HL-60 (cell line): Measurements from ENCODE around the gene NDUFAF8.

Source experiments
- DNase-seq, 2 experiments: peaks; one replicate each; pipeline ENCODE4 v3.0.0-alpha.2; 2010 to 2020; ENCODE audit warnings: low read depth in 1 of 2, low spot score in 1 of 2
- H3K27ac ChIP-seq: fragments of 250-450 bp; sonication (Bioruptor Pico); replicated peaks from 2 replicates; pipeline ENCODE4 v1.5.1; 2020; ENCODE audit warnings: mild to moderate bottlenecking, moderate library complexity
- H3K27me3 ChIP-seq: fragments of 250-450 bp; sonication (Bioruptor Pico); 2 replicates; pipeline ENCODE4 v1.5.1; 2021; ENCODE audit warnings: mild to moderate bottlenecking, moderate library complexity; ENCODE audit not compliant: insufficient read depth, poor library complexity, severe bottlenecking
- H3K4me3 ChIP-seq: replicated peaks from 2 replicates; pipeline ENCODE4 v1.5.1; 2011; ENCODE audit warnings: mild to moderate bottlenecking, control low read depth, low read length; ENCODE audit not compliant: insufficient read depth
- GABPA ChIP-seq: IDR thresholded peaks from 2 replicates; pipeline ENCODE4 v1.6.1; 2012; ENCODE audit warnings: low read depth
- POLR2AphosphoS5 ChIP-seq: IDR thresholded peaks from 2 replicates; pipeline ENCODE4 v1.6.1; 2012; ENCODE audit warnings: low read depth
- SPI1 ChIP-seq: IDR thresholded peaks from 2 replicates; pipeline ENCODE4 v1.6.1; 2012; ENCODE audit warnings: low read depth, mild to moderate bottlenecking, borderline replicate concordance
- TF ChIP-seq, protein P1 (sequence below): IDR thresholded peaks from one replicate; pipeline ENCODE4 v1.5.1; 2011; ENCODE audit warnings: low read length, control low read depth, inconsistent platforms; ENCODE audit not compliant: insufficient read depth
- TF ChIP-seq, protein P2 (sequence below): IDR thresholded peaks from 2 replicates; pipeline ENCODE4 v1.6.1; 2012; ENCODE audit warnings: low read depth; ENCODE audit not compliant: insufficient replicate concordance

The NDUFAF8 gene

DNA sequence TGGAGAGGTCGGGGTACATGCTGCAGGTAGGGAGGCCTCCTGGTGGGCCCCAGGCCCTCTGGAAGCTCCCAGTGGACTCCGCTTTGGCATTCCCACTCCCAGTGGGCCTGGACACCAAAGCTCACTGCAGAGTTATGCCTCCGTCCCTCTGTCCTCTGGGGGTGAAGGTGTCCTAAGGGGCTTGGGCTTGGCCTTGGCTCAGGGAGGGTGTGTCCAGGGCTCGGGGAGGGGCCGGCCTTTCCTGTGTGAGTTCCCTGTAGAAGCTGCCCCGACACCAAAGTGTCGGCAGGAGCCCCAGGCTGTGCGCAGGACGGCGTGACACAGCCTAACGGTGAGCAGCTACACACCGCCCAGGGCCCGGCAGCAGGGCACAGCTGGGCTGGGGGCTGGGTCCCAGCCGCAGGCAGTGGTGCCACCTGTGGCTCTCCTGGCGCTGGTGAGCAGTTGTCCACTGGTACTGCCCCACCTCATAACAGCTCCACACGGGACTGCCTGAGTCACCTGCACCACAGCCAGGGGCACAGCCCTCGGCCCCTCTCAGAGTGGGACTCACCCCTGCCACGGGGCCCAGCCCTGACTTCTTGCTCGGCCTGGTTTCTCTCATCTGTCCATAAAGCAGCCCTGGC is 6.4 kb upstream of the NDUFAF8 start:
- no peak for DNase-seq
- no peak overlapping the region for H3K27ac ChIP-seq
- TF ChIP-seq GABPA: no peak
- TF ChIP-seq, protein P1, sequence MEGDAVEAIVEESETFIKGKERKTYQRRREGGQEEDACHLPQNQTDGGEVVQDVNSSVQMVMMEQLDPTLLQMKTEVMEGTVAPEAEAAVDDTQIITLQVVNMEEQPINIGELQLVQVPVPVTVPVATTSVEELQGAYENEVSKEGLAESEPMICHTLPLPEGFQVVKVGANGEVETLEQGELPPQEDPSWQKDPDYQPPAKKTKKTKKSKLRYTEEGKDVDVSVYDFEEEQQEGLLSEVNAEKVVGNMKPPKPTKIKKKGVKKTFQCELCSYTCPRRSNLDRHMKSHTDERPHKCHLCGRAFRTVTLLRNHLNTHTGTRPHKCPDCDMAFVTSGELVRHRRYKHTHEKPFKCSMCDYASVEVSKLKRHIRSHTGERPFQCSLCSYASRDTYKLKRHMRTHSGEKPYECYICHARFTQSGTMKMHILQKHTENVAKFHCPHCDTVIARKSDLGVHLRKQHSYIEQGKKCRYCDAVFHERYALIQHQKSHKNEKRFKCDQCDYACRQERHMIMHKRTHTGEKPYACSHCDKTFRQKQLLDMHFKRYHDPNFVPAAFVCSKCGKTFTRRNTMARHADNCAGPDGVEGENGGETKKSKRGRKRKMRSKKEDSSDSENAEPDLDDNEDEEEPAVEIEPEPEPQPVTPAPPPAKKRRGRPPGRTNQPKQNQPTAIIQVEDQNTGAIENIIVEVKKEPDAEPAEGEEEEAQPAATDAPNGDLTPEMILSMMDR: no peak
- TF ChIP-seq POLR2AphosphoS5: no peak
- no peak for TF ChIP-seq SPI1
- TF ChIP-seq, protein P2, sequence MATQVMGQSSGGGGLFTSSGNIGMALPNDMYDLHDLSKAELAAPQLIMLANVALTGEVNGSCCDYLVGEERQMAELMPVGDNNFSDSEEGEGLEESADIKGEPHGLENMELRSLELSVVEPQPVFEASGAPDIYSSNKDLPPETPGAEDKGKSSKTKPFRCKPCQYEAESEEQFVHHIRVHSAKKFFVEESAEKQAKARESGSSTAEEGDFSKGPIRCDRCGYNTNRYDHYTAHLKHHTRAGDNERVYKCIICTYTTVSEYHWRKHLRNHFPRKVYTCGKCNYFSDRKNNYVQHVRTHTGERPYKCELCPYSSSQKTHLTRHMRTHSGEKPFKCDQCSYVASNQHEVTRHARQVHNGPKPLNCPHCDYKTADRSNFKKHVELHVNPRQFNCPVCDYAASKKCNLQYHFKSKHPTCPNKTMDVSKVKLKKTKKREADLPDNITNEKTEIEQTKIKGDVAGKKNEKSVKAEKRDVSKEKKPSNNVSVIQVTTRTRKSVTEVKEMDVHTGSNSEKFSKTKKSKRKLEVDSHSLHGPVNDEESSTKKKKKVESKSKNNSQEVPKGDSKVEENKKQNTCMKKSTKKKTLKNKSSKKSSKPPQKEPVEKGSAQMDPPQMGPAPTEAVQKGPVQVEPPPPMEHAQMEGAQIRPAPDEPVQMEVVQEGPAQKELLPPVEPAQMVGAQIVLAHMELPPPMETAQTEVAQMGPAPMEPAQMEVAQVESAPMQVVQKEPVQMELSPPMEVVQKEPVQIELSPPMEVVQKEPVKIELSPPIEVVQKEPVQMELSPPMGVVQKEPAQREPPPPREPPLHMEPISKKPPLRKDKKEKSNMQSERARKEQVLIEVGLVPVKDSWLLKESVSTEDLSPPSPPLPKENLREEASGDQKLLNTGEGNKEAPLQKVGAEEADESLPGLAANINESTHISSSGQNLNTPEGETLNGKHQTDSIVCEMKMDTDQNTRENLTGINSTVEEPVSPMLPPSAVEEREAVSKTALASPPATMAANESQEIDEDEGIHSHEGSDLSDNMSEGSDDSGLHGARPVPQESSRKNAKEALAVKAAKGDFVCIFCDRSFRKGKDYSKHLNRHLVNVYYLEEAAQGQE: no peak
- no peaks in the 10 kb centered on the region for H3K27me3 ChIP-seq
- H3K4me3 ChIP-seq: no peak overlapping the region

DNA sequence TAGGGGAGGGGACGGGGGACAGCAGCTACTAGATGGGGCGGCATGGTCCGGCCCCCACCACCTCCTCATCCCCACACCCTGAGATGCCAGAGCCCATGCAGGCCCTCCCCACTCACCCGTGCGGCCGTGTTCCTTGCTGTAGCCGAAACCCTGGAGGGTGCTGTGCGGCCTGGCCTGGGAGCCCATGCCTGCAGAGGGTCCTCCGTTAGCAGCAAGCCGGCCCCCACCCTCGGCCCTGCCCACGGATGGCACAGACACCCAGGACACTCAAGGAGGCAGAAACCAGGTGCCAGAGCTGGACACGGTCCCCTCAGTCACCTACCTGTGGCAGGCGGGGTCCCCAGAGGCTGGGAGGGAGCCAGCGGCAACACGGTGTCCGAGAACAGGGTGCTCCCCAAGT is 5.8 kb upstream of the NDUFAF8 start:
- TF ChIP-seq, protein P1: no peak
- TF ChIP-seq SPI1: no peak
- no peak for TF ChIP-seq GABPA
- TF ChIP-seq POLR2AphosphoS5: no peak
- TF ChIP-seq, protein P2: no peak

DNA sequence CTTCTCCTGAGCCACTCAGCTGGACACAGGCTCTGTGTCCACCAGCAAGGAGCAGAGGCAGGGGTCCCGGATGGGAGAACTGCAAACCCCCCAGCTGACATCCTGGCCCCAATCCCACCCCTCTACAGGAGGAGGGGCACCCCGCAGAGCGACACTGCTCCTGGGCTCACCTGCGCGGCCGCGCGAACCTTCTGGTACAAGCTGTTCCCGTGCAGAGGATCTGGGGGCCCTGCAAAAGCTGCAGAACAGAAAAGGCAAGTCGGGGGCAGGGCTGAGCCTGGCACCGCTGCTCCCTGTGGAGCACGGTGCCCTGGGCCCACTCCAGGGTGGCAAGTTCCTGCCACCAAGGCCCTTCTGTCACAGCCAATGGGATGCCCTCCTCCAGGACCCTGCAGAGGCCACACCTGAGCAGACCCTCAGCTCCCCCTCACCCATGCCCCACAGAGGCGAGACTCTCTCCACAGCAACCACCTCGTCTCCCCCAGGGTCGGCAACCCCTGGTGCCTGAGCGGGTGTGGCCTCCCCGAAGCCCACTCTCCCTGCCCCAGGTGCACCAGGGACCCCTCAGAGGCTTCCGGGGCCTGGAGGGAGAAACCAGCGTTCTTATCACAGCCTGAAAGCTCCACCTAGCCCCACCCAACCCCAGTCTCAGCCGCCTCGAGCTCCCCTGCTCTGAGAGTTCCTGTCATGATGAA is 5.2 kb upstream of the NDUFAF8 start:
- Histone ChIP-seq H3K27me3 (no peaks in the 10 kb centered on the region), H3K27ac (no peak overlapping the region), H3K4me3 (no peak overlapping the region)
- DNase-seq: no peak
- TF ChIP-seq, protein P2: no peak
- TF ChIP-seq POLR2AphosphoS5: no peak
- TF ChIP-seq, protein P1: no peak
- no peak for TF ChIP-seq SPI1
- TF ChIP-seq GABPA: no peak

More for the DNA sequence above, 5.8 kb upstream of the NDUFAF8 start:
- Histone ChIP-seq H3K4me3 (no peak overlapping the region), H3K27ac (no peak overlapping the region), H3K27me3 (no peaks in the 10 kb centered on the region)
- DNase-seq: no peak
